NCI-H2081 (cell line): Measurements from ENCODE around the gene EOMES.
"Not testable (repeated sequence)": the region's sequence is repeated elsewhere in the genome, so short reads cannot be mapped to it uniquely, and the experiment has no call there.

Experiments used
- DNase-seq, 2 experiments: peaks; one replicate each; lab custom pipeline; 2025; lab: John Stamatoyannopoulos, UW

EOMES gene

GRCh38 chr3:27721717-27722564 lies at the start of gene EOMES:
Gene EOMES (minus strand): TSS chr3:27722323. CDS start chr3:27722294, 29 bp downstream.
- DNase-seq, result peak; percentile 59 to 77

- not testable (repeated sequence) for DNase-seq
Measured at GRCh38 chr3:27770384-27770783, 48.3 kb upstream of the EOMES start.

GRCh38 chr3:27767000-27767399 lies 44.9 kb upstream of the EOMES start:
- DNase-seq, result no peak

- no peak for DNase-seq
Measured at GRCh38 chr3:27758083-27758482, 36.0 kb upstream of the EOMES start.

GRCh38 chr3:27756877-27757276 lies 34.8 kb upstream of the EOMES start:
- DNase-seq, result no peak

- no peak for DNase-seq
Measured at GRCh38 chr3:27752926-27753325, 30.8 kb upstream of the EOMES start.

GRCh38 chr3:27749643-27750042 lies 27.5 kb upstream of the EOMES start:
- no peak for DNase-seq

GRCh38 chr3:27746838-27747237 lies 24.7 kb upstream of the EOMES start:
- no peak for DNase-seq

GRCh38 chr3:27740854-27741253 lies 18.7 kb upstream of the EOMES start:
- no peak for DNase-seq

- no peak for DNase-seq
Measured at GRCh38 chr3:27737091-27737490, 15.0 kb upstream of the EOMES start.

- no peak for DNase-seq
Measured at GRCh38 chr3:27730774-27731659, 8.9 kb upstream of the EOMES start.

GRCh38 chr3:27729748-27730611 lies 7.9 kb upstream of the EOMES start:
- no peak for DNase-seq

- DNase-seq, result no peak
Measured at GRCh38 chr3:27729325-27729724, 7.2 kb upstream of the EOMES start.

- no peak for DNase-seq
Measured at GRCh38 chr3:27728195-27729087, 6.3 kb upstream of the EOMES start.

GRCh38 chr3:27726240-27726639 lies 4.1 kb upstream of the EOMES start:
- no peak for DNase-seq

GRCh38 chr3:27724459-27725197 lies 2.5 kb upstream of the EOMES start:
- no peak for DNase-seq

- DNase-seq, result no peak
Measured at GRCh38 chr3:27723815-27724458, 1.8 kb upstream of the EOMES start.

GRCh38 chr3:27723456-27723814 lies 1.3 kb upstream of the EOMES start:
- no peak for DNase-seq

GRCh38 chr3:27723001-27723445 lies 900 bp upstream of the EOMES start:
- no peak for DNase-seq
